IMR-90 (cell line): ENCODE measurements around the gene AP3S1. TPM values are rescaled to one million over a fixed set of nuclear protein-coding genes. Genes with fewer than 3 reads are reported as not detected.

ENCODE experiments used
- ATAC-seq: fragments of 200-7000 bp; cut with Tn5 transposase; 2 replicates; pipeline ENCODE4 v1.9.1; 2020; ENCODE audit warnings: low read depth, mild to moderate bottlenecking, moderate library complexity
- BruUV-seq: library from RNA; stranded (reverse); fragments of 400-500 nt; replicated peaks from 2 replicates; lab custom pipeline; 2021; lab: Mats Ljungman, UMichigan
- CTCF ChIA-PET: fragments of 300-600 bp; formaldehyde crosslinking; extraction: SDS; loops from one replicate; lab custom pipeline; 2021; ENCODE audit warnings: antibody characterized with exemption; lab: Yijun Ruan, JAX
- POLR2A ChIA-PET: fragments of 300-600 bp; sonication (Branson Sonifier 250); formaldehyde crosslinking; loops from one replicate; lab custom pipeline; 2022; ENCODE audit warnings: antibody characterized with exemption; ENCODE audit not compliant: unreplicated experiment; lab: Charles Lee
- DNase-seq: peaks from one replicate; pipeline ENCODE4 v3.0.0; 2013
- H2AFZ ChIP-seq: replicated peaks from 2 replicates; pipeline ENCODE3; 2013; ENCODE audit warnings: low read length, mild to moderate bottlenecking; ENCODE audit not compliant: poor library complexity
- H2AK5ac ChIP-seq: 2 replicates; pipeline ENCODE4 v1.6.1; 2013; ENCODE audit warnings: low read depth, low read length, inconsistent platforms
- H2AK9ac ChIP-seq: replicated peaks from 2 replicates; pipeline ENCODE3; 2013; ENCODE audit warnings: mild to moderate bottlenecking, low read depth, low read length, moderate library complexity; ENCODE audit not compliant: poor library complexity
- H2BK120ac ChIP-seq: 2 replicates; pipeline ENCODE4 v1.6.1; 2013; ENCODE audit warnings: low read depth, low read length, inconsistent platforms
- H2BK15ac ChIP-seq: 3 replicates; pipeline ENCODE4 v1.6.1; 2013; ENCODE audit warnings: low read depth, low read length, inconsistent platforms
- H2BK20ac ChIP-seq: 2 replicates; pipeline ENCODE4 v1.6.1; 2013; ENCODE audit warnings: low read depth, mild to moderate bottlenecking, inconsistent platforms, low read length, moderate library complexity
- H2BK5ac ChIP-seq: 2 replicates; pipeline ENCODE4 v1.6.1; 2013; ENCODE audit warnings: mild to moderate bottlenecking, low read depth, low read length, inconsistent platforms; ENCODE audit not compliant: poor library complexity, severe bottlenecking
- H3K14ac ChIP-seq: replicated peaks from 2 replicates; pipeline ENCODE4 v1.6.1; 2013; ENCODE audit warnings: low read depth, low read length, inconsistent platforms
- H3K18ac ChIP-seq: 2 replicates; pipeline ENCODE4 v1.6.1; 2013; ENCODE audit warnings: low read depth, low read length, control low read depth
- H3K23ac ChIP-seq: 2 replicates; pipeline ENCODE4 v1.6.1; 2013; ENCODE audit warnings: low read depth, low read length, inconsistent platforms
- H3K27ac ChIP-seq: 2 replicates; pipeline ENCODE4 v1.5.1; 2013; ENCODE audit warnings: mild to moderate bottlenecking, control low read depth, low read length; ENCODE audit not compliant: insufficient read depth
- H3K27me3 ChIP-seq: 2 replicates; pipeline ENCODE4 v1.6.1; 2013; ENCODE audit warnings: low read length; ENCODE audit not compliant: control insufficient read depth, insufficient read depth
- H3K36me3 ChIP-seq: 2 replicates; pipeline ENCODE4 v1.6.1; 2013; ENCODE audit warnings: low read length, mixed read lengths; ENCODE audit not compliant: control insufficient read depth, insufficient read depth
- H3K4ac ChIP-seq: 2 replicates; pipeline ENCODE4 v1.6.1; 2013; ENCODE audit warnings: low read depth, low read length, inconsistent platforms
- H3K4me1 ChIP-seq: 2 replicates; pipeline ENCODE4 v1.6.1; 2013; ENCODE audit warnings: low read length, mixed read lengths; ENCODE audit not compliant: control insufficient read depth, insufficient read depth
- H3K4me2 ChIP-seq: 2 replicates; pipeline ENCODE4 v1.6.1; 2013; ENCODE audit warnings: low read depth, mild to moderate bottlenecking, control low read depth, low read length, moderate library complexity
- H3K4me3 ChIP-seq: 2 replicates; pipeline ENCODE4 v1.5.1; 2013; ENCODE audit warnings: low read depth, mild to moderate bottlenecking, control low read depth, low read length, moderate library complexity; ENCODE audit not compliant: insufficient read depth
- H3K56ac ChIP-seq: 2 replicates; pipeline ENCODE4 v1.6.1; 2013; ENCODE audit warnings: low read length, inconsistent platforms; ENCODE audit not compliant: insufficient read depth; ENCODE audit errors: extremely low read depth
- H3K79me1 ChIP-seq, 2 experiments: 2 replicates each; pipeline ENCODE4 v1.6.1; 2013; ENCODE audit warnings: low read length in 2 of 2, inconsistent platforms in 1 of 2, low read depth in 1 of 2
- H3K9ac ChIP-seq: 2 replicates; pipeline ENCODE4 v1.6.1; 2013; ENCODE audit warnings: low read depth, low read length, control low read depth
- H3K9me1 ChIP-seq: 2 replicates; pipeline ENCODE4 v1.6.1; 2013; ENCODE audit warnings: low read length, inconsistent platforms; ENCODE audit not compliant: insufficient read depth
- H3K9me3 ChIP-seq: 2 replicates; pipeline ENCODE4 v1.6.1; 2013; ENCODE audit warnings: low read length; ENCODE audit not compliant: control insufficient read depth, insufficient read depth
- H4K20me1 ChIP-seq: 2 replicates; pipeline ENCODE4 v1.6.1; 2013; ENCODE audit warnings: low read length, inconsistent platforms; ENCODE audit not compliant: insufficient read depth
- H4K5ac ChIP-seq: 2 replicates; pipeline ENCODE4 v1.6.1; 2013; ENCODE audit warnings: mild to moderate bottlenecking, low read depth, low read length, control low read depth
- H4K8ac ChIP-seq, 2 experiments: 2 replicates each; pipeline ENCODE4 v1.6.1; 2013; ENCODE audit warnings: low read depth in 2 of 2, low read length in 2 of 2, control low read depth in 1 of 2, inconsistent platforms in 1 of 2
- H4K91ac ChIP-seq: 2 replicates; pipeline ENCODE4 v1.6.1; 2013; ENCODE audit warnings: low read depth, low read length, inconsistent platforms; ENCODE audit not compliant: insufficient read depth
- BHLHE40 ChIP-seq: fragments of 150-350 bp; IDR thresholded peaks from 2 replicates; pipeline ENCODE4 v1.6.1; 2016; ENCODE audit warnings: mild to moderate bottlenecking, low read depth, low read length
- CEBPB ChIP-seq: IDR thresholded peaks from 2 replicates; pipeline ENCODE4 v1.6.1; 2012; ENCODE audit warnings: low read depth, low read length, improper control_type of control experiment
- CHD1 ChIP-seq: IDR thresholded peaks from 2 replicates; pipeline ENCODE4 v1.6.1; 2012; ENCODE audit warnings: low read depth, low read length, improper control_type of control experiment
- CTCF ChIP-seq: conservative IDR thresholded peaks from 2 replicates; pipeline ENCODE4 v1.5.1; 2012; ENCODE audit warnings: mild to moderate bottlenecking, low read depth, low read length, improper control_type of control experiment
- FOS ChIP-seq: fragments of 150-350 bp; IDR thresholded peaks from 2 replicates; pipeline ENCODE4 v1.6.1; 2016; ENCODE audit warnings: low read depth, low read length
- MAFK ChIP-seq: IDR thresholded peaks from 2 replicates; pipeline ENCODE4 v1.6.1; 2012; ENCODE audit warnings: low read depth, low read length, improper control_type of control experiment
- MAZ ChIP-seq: IDR thresholded peaks from 2 replicates; pipeline ENCODE4 v1.6.1; 2012; ENCODE audit warnings: low read depth, mild to moderate bottlenecking, low read length, improper control_type of control experiment, moderate library complexity, borderline replicate concordance
- MXI1 ChIP-seq: IDR thresholded peaks from 2 replicates; pipeline ENCODE4 v1.6.1; 2012; ENCODE audit warnings: low read depth, mild to moderate bottlenecking, low read length, moderate library complexity, borderline replicate concordance
- NFE2L2 ChIP-seq: fragments of 150-350 bp; IDR thresholded peaks from 2 replicates; pipeline ENCODE4 v1.6.1; 2016; ENCODE audit warnings: low read depth, mild to moderate bottlenecking, low read length
- POLR2A ChIP-seq: IDR thresholded peaks from 2 replicates; pipeline ENCODE4 v1.6.1; 2012; ENCODE audit warnings: mild to moderate bottlenecking, low read depth, low read length
- RAD21 ChIP-seq: IDR thresholded peaks from 2 replicates; pipeline ENCODE4 v1.6.1; 2012; ENCODE audit warnings: low read length, improper control_type of control experiment
- RCOR1 ChIP-seq: IDR thresholded peaks from 2 replicates; pipeline ENCODE4 v1.6.1; 2012; ENCODE audit warnings: mild to moderate bottlenecking, low read length, improper control_type of control experiment; ENCODE audit not compliant: insufficient replicate concordance
- RFX5 ChIP-seq: IDR thresholded peaks from 2 replicates; pipeline ENCODE4 v1.8.0; 2012; ENCODE audit warnings: low read depth, mild to moderate bottlenecking, low read length, moderate library complexity
- SMC3 ChIP-seq: fragments of 150-350 bp; IDR thresholded peaks from 2 replicates; pipeline ENCODE4 v1.6.1; 2016; ENCODE audit warnings: low read depth, mild to moderate bottlenecking, antibody characterized with exemption, low read length, moderate library complexity
- WGBS, 2 experiments: methylation state at CpG; one replicate each; pipeline versions ENCODE4 v1.1.5 to v1.1.7; 2013; ENCODE audit warnings: missing lambda C conversion rate in 2 of 2; ENCODE audit not compliant: insufficient read length in 1 of 2; ENCODE audit errors: extremely low coverage in 2 of 2; 5-methylcytosine and 5-hydroxymethylcytosine counted together
- dilution Hi-C: fragments of 300-500 bp; cut with HindIII; formaldehyde crosslinking; loops from one replicate; pipeline ENCODE4 v1.14.3; 2018; ENCODE audit warnings: low sequenced_read_pairs; ENCODE audit not compliant: unreplicated experiment
- in situ Hi-C: fragments of 300-500 bp; cut with MboI; formaldehyde crosslinking; loops from 3 replicates; pipeline ENCODE4 v1.14.3; 2019; ENCODE audit warnings: low sequenced_read_pairs, inconsistent platforms, mixed read lengths
- intact Hi-C: fragments of 100-400 bp; cut with micrococcal nuclease; formaldehyde crosslinking; loops from 2 replicates; pipeline ENCODE4 v1.10.0; 2022
- polyA plus RNA-seq, 3 experiments: library from polyadenylated mRNA; depleted of rRNA; stranded (reverse); fragments of >200 nt; gene quantifications; 2 replicates each; pipeline ENCODE4 v1.2.3, GENCODE V29; 2012; ENCODE audit warnings: low replicate concordance in 1 of 3
- total RNA-seq: library from RNA; depleted of rRNA; stranded (reverse); fragments of >200 nt; gene quantifications from 2 replicates; pipeline ENCODE4 v1.2.3, GENCODE V29; 2012
- TF ChIP-seq, protein P1 (sequence below): fragments of 150-350 bp; IDR thresholded peaks from 2 replicates; pipeline ENCODE4 v1.6.1; 2017; ENCODE audit warnings: mild to moderate bottlenecking, antibody characterized with exemption, low read length, low read depth
- TF ChIP-seq, protein P2 (sequence below): fragments of 150-350 bp; IDR thresholded peaks from 2 replicates; pipeline ENCODE4 v1.6.1; 2016; ENCODE audit warnings: low read depth, mild to moderate bottlenecking, low read length, moderate library complexity, borderline replicate concordance

AP3S1 gene
- total and polyA plus RNA-seq, 2 of the 4 experiments (the other 2 are of a cell fraction): 21.9 to 73.1 TPM

DNA sequence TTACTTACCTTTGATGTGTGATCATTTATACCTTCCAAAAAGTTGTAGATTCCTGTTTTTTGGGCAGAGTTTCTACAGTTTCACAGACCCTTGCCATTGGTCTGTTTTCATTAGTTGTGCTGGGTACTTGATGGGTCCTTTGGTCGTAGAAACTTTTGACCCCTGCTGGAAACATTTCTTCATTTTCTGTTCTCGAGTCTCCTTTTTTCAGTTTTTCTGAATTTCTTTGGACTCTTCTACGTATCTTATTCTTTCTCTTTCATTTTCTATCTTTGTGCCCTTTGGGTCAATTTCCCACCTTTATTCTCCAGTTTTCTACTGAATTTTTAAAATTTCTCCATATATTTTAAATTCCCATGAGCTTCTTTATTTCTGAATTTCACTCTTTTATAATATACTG is 16.7 kb downstream of the AP3S1 start:
- H3K4me1 ChIP-seq: peaks cover 9% of the 10 kb centered on the region
- CTCF ChIA-PET: no interaction called here
- no peak overlapping the region for H3K14ac ChIP-seq
- H3K9me1 ChIP-seq: no peaks in the 10 kb centered on the region; the same call in 1 of the 2 replicates
- no peaks in the 10 kb centered on the region for H3K27me3 ChIP-seq
- ATAC-seq (no peak), DNase-seq (no peak)
- H4K8ac ChIP-seq: no peak overlapping the region
- H3K36me3 ChIP-seq: no peaks in the 10 kb centered on the region
- no peak overlapping the region for H3K9ac ChIP-seq
- intact Hi-C loops: no loop called here
- no peak overlapping the region for H3K4ac ChIP-seq
- no peak overlapping the region for H3K4me2 ChIP-seq
- no peaks in the 10 kb centered on the region for H3K9me3 ChIP-seq
- H3K56ac ChIP-seq: no peak overlapping the region
- no peak overlapping the region for H3K23ac ChIP-seq
- no peak overlapping the region for H2BK20ac ChIP-seq
- 100% methylated on average over 3 of the region's 3 CpGs; no CpG with 5 or more reads in 1 of the 2 experiments for WGBS, 2 experiments
- dilution Hi-C loops: no loop called here
- BruUV-seq: no TSS peak
- H2AK5ac ChIP-seq: no peak overlapping the region
- POLR2A ChIA-PET: no interaction called here
- H2BK15ac ChIP-seq: no peak overlapping the region
- H4K91ac ChIP-seq: no peak overlapping the region
- no peak overlapping the region for H2BK120ac ChIP-seq
- H3K79me1 ChIP-seq: peaks cover 33 to 58% of the 10 kb centered on the region in 2 experiments
- H4K20me1 ChIP-seq: peaks cover 46% of the 10 kb centered on the region
- no peak overlapping the region for H3K18ac ChIP-seq
- in situ Hi-C loops: no loop called here
- H4K5ac ChIP-seq: no peak overlapping the region
- no peak overlapping the region for H2BK5ac ChIP-seq
- no peak overlapping the region for H3K4me3 ChIP-seq
- H3K27ac ChIP-seq: no peak overlapping the region
- TF ChIP-seq CEBPB: no peak
- no peak for TF ChIP-seq SMC3
- TF ChIP-seq MAZ: no peak
- no peak for TF ChIP-seq POLR2A
- TF ChIP-seq CTCF: no peak
- TF ChIP-seq NFE2L2: no peak
- no peak for TF ChIP-seq BHLHE40
- no peak for TF ChIP-seq RCOR1
- no peak for TF ChIP-seq FOS
- TF ChIP-seq, protein P1, sequence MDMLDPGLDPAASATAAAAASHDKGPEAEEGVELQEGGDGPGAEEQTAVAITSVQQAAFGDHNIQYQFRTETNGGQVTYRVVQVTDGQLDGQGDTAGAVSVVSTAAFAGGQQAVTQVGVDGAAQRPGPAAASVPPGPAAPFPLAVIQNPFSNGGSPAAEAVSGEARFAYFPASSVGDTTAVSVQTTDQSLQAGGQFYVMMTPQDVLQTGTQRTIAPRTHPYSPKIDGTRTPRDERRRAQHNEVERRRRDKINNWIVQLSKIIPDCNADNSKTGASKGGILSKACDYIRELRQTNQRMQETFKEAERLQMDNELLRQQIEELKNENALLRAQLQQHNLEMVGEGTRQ: no peak
- no peak for TF ChIP-seq RFX5
- TF ChIP-seq CHD1: no peak
- no peak for TF ChIP-seq RAD21
- TF ChIP-seq, protein P2, sequence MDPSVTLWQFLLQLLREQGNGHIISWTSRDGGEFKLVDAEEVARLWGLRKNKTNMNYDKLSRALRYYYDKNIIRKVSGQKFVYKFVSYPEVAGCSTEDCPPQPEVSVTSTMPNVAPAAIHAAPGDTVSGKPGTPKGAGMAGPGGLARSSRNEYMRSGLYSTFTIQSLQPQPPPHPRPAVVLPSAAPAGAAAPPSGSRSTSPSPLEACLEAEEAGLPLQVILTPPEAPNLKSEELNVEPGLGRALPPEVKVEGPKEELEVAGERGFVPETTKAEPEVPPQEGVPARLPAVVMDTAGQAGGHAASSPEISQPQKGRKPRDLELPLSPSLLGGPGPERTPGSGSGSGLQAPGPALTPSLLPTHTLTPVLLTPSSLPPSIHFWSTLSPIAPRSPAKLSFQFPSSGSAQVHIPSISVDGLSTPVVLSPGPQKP: no peak
- TF ChIP-seq MAFK: no peak
- TF ChIP-seq MXI1: no peak
- H2AK9ac ChIP-seq: no peak overlapping the region
- no peak overlapping the region for H2AFZ ChIP-seq
